ENCODE data around the gene NEK6.

DNA sequence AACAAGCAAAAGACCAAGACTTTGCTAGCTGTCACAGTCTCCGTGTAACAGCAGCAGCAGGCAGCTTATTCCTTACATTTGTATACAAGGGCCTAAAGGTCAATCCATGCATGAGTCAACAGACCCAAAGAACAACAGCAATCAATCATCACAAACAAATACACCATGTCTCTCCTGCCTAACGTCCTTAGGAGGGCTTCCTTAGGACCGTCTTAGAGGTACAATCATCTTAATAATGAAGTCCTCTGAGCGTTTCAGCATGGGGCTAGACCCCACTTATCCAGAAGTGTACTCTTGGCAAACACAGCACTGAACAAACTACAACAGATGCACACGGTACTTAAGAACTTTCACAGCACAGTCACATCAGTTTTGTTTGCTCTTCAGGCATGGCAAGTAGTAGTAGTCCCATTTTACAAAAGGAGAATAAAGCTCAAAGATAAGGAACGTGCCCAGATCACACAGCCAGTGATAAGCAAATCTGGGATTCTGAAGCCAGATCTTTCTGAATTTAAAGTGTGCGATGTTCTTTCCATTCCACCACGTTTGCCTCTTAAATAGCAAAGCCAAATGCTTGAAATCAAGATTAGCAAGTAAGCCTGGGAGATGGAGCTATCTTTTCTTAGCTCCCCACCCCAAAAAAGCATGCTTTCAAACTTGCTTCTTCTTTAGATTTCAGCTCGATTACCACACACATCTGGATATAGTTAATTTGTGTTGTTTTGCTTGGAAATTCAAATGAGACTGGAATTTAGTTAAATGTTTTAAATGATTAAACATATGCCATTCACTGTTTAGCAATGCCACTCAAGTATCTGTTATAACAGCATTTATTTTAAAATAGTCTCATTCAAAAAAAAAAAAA lies 133.3 kb downstream of the NEK6 start:
- TF ChIP-seq, protein P1, sequence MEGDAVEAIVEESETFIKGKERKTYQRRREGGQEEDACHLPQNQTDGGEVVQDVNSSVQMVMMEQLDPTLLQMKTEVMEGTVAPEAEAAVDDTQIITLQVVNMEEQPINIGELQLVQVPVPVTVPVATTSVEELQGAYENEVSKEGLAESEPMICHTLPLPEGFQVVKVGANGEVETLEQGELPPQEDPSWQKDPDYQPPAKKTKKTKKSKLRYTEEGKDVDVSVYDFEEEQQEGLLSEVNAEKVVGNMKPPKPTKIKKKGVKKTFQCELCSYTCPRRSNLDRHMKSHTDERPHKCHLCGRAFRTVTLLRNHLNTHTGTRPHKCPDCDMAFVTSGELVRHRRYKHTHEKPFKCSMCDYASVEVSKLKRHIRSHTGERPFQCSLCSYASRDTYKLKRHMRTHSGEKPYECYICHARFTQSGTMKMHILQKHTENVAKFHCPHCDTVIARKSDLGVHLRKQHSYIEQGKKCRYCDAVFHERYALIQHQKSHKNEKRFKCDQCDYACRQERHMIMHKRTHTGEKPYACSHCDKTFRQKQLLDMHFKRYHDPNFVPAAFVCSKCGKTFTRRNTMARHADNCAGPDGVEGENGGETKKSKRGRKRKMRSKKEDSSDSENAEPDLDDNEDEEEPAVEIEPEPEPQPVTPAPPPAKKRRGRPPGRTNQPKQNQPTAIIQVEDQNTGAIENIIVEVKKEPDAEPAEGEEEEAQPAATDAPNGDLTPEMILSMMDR (IDR thresholded peaks at IDR 0.05), result no peak
- no peak for TF ChIP-seq POLR2A (IDR thresholded peaks at IDR 0.05)

Data from lower leg skin (tissue), 3 donors.